ENCODE measurements around the gene NSDHL.

Gene NSDHL

GRCh38 chrX:152876931-152877840, 46.3 kb downstream of the NSDHL start:
- no peak overlapping the region for H3K27ac ChIP-seq (ENCODE audit: low read depth, low read length)
- peaks cover 0 to 4% of the 10 kb centered on the region in 2 donors for H3K27me3 ChIP-seq (ENCODE audit: control insufficient read depth in 1 of 2, insufficient read depth in 2 of 2, low read length in 2 of 2)
- no peaks in the 10 kb centered on the region for H3K4me1 ChIP-seq (ENCODE audit: insufficient read depth, low read length)
- no peak overlapping the region for H3K4me3 ChIP-seq (ENCODE audit: low read depth in 1 of 2, low read length in 2 of 2)
- no peaks in the 10 kb centered on the region for H3K9me3 ChIP-seq (ENCODE audit: low read length)
- no peaks in the 10 kb centered on the region for H3K36me3 ChIP-seq (ENCODE audit: insufficient read depth, low read length)
- no peak overlapping the region for H3K9ac ChIP-seq (ENCODE audit: low read length)

DNA sequence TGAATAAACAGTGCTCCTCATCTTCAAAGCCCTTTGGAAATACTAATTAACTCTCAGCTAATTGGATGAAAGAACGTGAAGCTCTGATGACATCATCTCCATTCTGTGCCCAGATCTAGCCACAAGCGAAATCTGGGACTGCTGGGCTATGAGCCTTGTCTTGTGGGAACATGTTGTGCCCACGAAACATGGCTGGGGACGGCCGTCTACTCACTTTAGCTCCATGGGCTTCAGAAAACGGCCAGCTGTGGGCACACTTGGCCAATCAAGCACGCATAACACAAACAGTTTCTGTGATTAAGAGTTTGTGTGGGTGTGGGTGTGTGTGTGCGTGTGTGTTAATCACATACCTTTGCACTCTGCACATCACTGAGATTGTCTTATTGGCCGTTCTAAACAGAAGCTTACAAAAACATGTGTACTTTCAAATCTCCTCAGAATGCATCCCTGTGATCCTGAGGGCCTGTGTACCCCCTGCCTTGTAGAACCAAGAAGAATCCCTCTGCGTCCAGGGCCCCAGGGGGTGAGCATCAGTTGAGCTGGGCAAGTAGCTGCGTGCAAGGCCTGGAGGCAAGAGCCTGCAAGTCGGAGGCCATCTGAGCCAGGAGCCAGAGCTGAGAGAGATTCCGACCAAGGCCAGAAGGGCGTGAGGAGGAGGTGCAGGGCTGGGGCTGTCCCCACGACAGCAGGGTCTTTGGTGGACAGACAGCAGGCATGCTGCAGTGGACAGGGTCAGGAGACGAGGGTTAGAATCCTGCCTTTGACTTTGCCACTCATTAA, 48.3 kb downstream of the NSDHL start:
- Histone ChIP-seq H3K9ac (ENCODE audit: low read length) (no peak overlapping the region), H3K9me3 (ENCODE audit: low read length) (no peaks in the 10 kb centered on the region), H3K36me3 (ENCODE audit: insufficient read depth, low read length) (no peaks in the 10 kb centered on the region), H3K4me1 (ENCODE audit: insufficient read depth, low read length) (no peaks in the 10 kb centered on the region), H3K27ac (ENCODE audit: low read depth, low read length) (no peak overlapping the region), H3K27me3 (ENCODE audit: control insufficient read depth in 1 of 2, insufficient read depth in 2 of 2, low read length in 2 of 2) (peaks cover 0 to 4% of the 10 kb centered on the region in 2 donors), H3K4me3 (ENCODE audit: low read depth in 1 of 2, low read length in 2 of 2) (no peak overlapping the region)

- no peaks in the 10 kb centered on the region for H3K9me3 ChIP-seq (ENCODE audit: low read length)
- peaks cover 0 to 8% of the 10 kb centered on the region in 2 donors for H3K27me3 ChIP-seq (ENCODE audit: control insufficient read depth in 1 of 2, insufficient read depth in 2 of 2, low read length in 2 of 2)
- no peak overlapping the region for H3K27ac ChIP-seq (ENCODE audit: low read depth, low read length)
Observed at GRCh38 chrX:152881289-152881688, 50.4 kb downstream of the NSDHL start.

DNA sequence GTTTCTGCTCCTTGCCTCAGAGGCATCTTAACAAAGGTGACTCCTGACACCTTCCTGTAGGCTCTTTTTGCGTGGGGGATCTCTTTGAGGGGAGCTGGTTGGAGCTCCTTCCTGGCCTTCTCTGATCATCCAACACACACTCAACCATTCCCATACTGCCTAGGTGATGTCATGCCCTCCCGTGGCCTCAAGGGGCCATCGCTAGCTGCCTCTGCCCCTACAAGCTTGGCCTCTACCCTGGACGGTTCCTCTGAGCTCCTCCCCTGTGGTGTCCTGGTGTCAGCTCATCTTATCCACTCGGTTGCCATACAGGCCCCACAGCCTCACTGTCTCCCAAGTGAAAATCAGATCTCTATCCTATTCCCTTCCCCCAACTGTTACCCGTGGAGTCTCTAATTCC, 53.3 kb downstream of the NSDHL start:
- no peaks in the 10 kb centered on the region for H3K4me1 ChIP-seq (ENCODE audit: insufficient read depth, low read length)
- no peak overlapping the region for H3K4me3 ChIP-seq (ENCODE audit: low read depth in 1 of 2, low read length in 2 of 2)
- H3K27me3 ChIP-seq (ENCODE audit: control insufficient read depth in 1 of 2, insufficient read depth in 2 of 2, low read length in 2 of 2): peaks cover 0 to 12% of the 10 kb centered on the region in 2 donors
- no peaks in the 10 kb centered on the region for H3K9me3 ChIP-seq (ENCODE audit: low read length)
- H3K9ac ChIP-seq (ENCODE audit: low read length): no peak overlapping the region
- H3K36me3 ChIP-seq (ENCODE audit: insufficient read depth, low read length): no peaks in the 10 kb centered on the region
- H3K27ac ChIP-seq (ENCODE audit: low read depth, low read length): no peak overlapping the region

More at GRCh38 chrX:152881289-152881688, 50.4 kb downstream of the NSDHL start:
- Histone ChIP-seq H3K36me3 (ENCODE audit: insufficient read depth, low read length) (no peaks in the 10 kb centered on the region), H3K4me3 (ENCODE audit: low read depth in 1 of 2, low read length in 2 of 2) (no peak overlapping the region), H3K4me1 (ENCODE audit: insufficient read depth, low read length) (no peaks in the 10 kb centered on the region), H3K9ac (ENCODE audit: low read length) (no peak overlapping the region)

- Histone ChIP-seq H3K9me3 (ENCODE audit: low read length) (no peaks in the 10 kb centered on the region), H3K27me3 (ENCODE audit: control insufficient read depth in 1 of 2, insufficient read depth in 2 of 2, low read length in 2 of 2) (peaks cover 4 to 12% of the 10 kb centered on the region in 2 donors)
Observed at GRCh38 chrX:152886716-152887115, 55.9 kb downstream of the NSDHL start.

DNA sequence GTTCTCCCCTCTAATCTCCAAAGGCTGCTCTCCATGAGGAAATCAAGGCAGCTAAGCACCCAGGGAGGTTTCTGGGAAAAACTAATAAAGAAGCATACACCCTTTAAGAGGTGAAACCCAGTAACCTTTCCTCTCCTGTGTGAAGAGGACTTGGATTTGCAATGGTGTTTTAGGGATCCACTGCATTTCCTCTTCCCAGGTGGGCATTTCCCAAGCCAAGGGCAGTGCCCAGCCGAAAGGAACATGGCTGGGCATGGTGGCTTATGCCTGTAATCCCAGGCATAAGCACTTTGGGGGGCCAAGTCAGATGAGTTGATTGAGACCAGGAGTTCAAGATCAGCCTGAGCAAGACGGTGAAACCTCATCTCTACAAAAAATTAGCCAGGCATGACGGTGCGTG, 61.6 kb downstream of the NSDHL start:
- Histone ChIP-seq H3K9me3 (ENCODE audit: low read length) (no peaks in the 10 kb centered on the region), H3K27ac (ENCODE audit: low read depth, low read length) (no peak overlapping the region), H3K36me3 (ENCODE audit: insufficient read depth, low read length) (no peaks in the 10 kb centered on the region), H3K4me1 (ENCODE audit: insufficient read depth, low read length) (no peaks in the 10 kb centered on the region), H3K9ac (ENCODE audit: low read length) (no peak overlapping the region), H3K4me3 (ENCODE audit: low read depth in 1 of 2, low read length in 2 of 2) (no peak overlapping the region), H3K27me3 (ENCODE audit: control insufficient read depth in 1 of 2, insufficient read depth in 2 of 2, low read length in 2 of 2) (peaks cover 4 to 26% of the 10 kb centered on the region in 2 donors)

More at GRCh38 chrX:152886716-152887115, 55.9 kb downstream of the NSDHL start:
- Histone ChIP-seq H3K4me3 (ENCODE audit: low read depth in 1 of 2, low read length in 2 of 2) (no peak overlapping the region), H3K9ac (ENCODE audit: low read length) (no peak overlapping the region), H3K4me1 (ENCODE audit: insufficient read depth, low read length) (no peaks in the 10 kb centered on the region), H3K27ac (ENCODE audit: low read depth, low read length) (no peak overlapping the region), H3K36me3 (ENCODE audit: insufficient read depth, low read length) (no peaks in the 10 kb centered on the region)

GRCh38 chrX:152892999-152893891, 62.4 kb downstream of the NSDHL start:
- Histone ChIP-seq H3K36me3 (ENCODE audit: insufficient read depth, low read length) (no peaks in the 10 kb centered on the region), H3K4me3 (ENCODE audit: low read depth in 1 of 2, low read length in 2 of 2) (no peak overlapping the region), H3K9me3 (ENCODE audit: low read length) (no peaks in the 10 kb centered on the region), H3K4me1 (ENCODE audit: insufficient read depth, low read length) (no peaks in the 10 kb centered on the region), H3K27ac (ENCODE audit: low read depth, low read length) (no peak overlapping the region), H3K9ac (ENCODE audit: low read length) (no peak overlapping the region), H3K27me3 (ENCODE audit: control insufficient read depth in 1 of 2, insufficient read depth in 2 of 2, low read length in 2 of 2) (peaks cover 5 to 25% of the 10 kb centered on the region in 2 donors)

DNA sequence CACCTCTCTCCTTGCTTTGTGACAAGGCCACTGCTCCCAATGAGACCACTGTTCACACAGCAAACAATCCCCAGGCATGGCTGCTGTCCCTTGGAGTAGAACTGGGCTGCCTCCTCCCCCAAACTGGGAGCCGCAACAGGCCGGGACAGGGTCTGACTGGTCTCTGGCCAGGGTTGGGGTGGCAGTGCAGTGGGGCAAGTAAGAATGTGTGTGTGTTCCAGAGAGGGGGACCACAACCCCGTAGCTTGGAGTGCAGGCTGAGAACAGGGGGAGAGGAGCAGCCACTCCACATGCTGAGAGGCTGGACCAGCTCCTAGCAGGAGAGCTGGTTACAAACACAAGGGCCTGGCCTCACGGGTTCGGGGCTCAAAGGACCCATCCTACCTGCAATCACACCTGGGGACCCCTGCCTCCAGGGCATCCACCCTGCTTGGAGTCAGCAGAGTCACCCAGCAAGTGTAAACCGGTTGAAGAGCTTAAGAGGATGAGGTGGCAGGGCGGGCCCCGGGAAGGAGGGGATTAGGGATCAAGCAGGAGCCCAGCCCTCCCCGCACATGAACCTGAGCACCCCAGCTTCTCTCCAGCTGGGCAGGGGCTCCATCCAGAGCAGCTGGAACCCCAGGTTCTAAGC, 63.2 kb downstream of the NSDHL start:
- Histone ChIP-seq H3K4me3 (ENCODE audit: low read depth in 1 of 2, low read length in 2 of 2) (no peak overlapping the region), H3K9ac (ENCODE audit: low read length) (no peak overlapping the region), H3K4me1 (ENCODE audit: insufficient read depth, low read length) (no peaks in the 10 kb centered on the region), H3K27ac (ENCODE audit: low read depth, low read length) (no peak overlapping the region), H3K27me3 (ENCODE audit: control insufficient read depth in 1 of 2, insufficient read depth in 2 of 2, low read length in 2 of 2) (peaks cover 13 to 34% of the 10 kb centered on the region in 2 donors), H3K9me3 (ENCODE audit: low read length) (no peaks in the 10 kb centered on the region), H3K36me3 (ENCODE audit: insufficient read depth, low read length) (no peaks in the 10 kb centered on the region)

DNA sequence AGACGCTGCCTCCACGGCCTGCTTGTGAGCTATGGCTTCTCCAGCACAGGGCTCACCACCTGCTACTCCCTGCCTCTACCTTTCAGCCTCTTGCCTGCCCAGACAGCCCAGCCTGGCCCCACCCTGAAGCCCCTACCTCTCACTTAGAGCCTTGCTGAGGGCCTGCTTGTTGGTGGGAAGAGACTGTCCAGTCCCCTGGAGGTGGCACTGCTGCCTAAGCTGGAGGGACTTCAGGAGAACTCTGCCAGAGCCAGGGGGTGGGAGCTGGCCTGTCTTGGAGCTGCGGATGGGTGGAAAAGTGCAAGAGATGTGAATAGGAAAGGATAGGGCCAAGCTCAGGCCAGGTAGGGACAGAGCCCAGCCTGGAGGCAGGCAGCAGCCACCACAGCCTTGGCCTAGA, 64.3 kb downstream of the NSDHL start:
- H3K27me3 ChIP-seq (ENCODE audit: control insufficient read depth in 1 of 2, insufficient read depth in 2 of 2, low read length in 2 of 2): peaks cover 13 to 43% of the 10 kb centered on the region in 2 donors
- H3K36me3 ChIP-seq (ENCODE audit: insufficient read depth, low read length): no peaks in the 10 kb centered on the region
- H3K4me3 ChIP-seq (ENCODE audit: low read depth in 1 of 2, low read length in 2 of 2): no peak overlapping the region
- H3K4me1 ChIP-seq (ENCODE audit: insufficient read depth, low read length): no peaks in the 10 kb centered on the region
- no peak overlapping the region for H3K27ac ChIP-seq (ENCODE audit: low read depth, low read length)
- no peak overlapping the region for H3K9ac ChIP-seq (ENCODE audit: low read length)
- H3K9me3 ChIP-seq (ENCODE audit: low read length): no peaks in the 10 kb centered on the region

GRCh38 chrX:152895724-152896420, 65.0 kb downstream of the NSDHL start:
- peaks cover 9 to 50% of the 10 kb centered on the region in 2 donors for H3K27me3 ChIP-seq (ENCODE audit: control insufficient read depth in 1 of 2, insufficient read depth in 2 of 2, low read length in 2 of 2)
- H3K4me3 ChIP-seq (ENCODE audit: low read depth in 1 of 2, low read length in 2 of 2): no peak overlapping the region
- no peaks in the 10 kb centered on the region for H3K4me1 ChIP-seq (ENCODE audit: insufficient read depth, low read length)
- no peaks in the 10 kb centered on the region for H3K9me3 ChIP-seq (ENCODE audit: low read length)
- H3K27ac ChIP-seq (ENCODE audit: low read depth, low read length): no peak overlapping the region
- H3K9ac ChIP-seq (ENCODE audit: low read length): no peak overlapping the region
- no peaks in the 10 kb centered on the region for H3K36me3 ChIP-seq (ENCODE audit: insufficient read depth, low read length)

All from muscle layer of colon (tissue), 2 donors.